HepG2 (cell line): Measurements from ENCODE around the gene IFT172. TPM values are rescaled to one million over a fixed set of nuclear protein-coding genes. Genes with fewer than 3 reads are reported as not detected.

Source experiments
- CHCHD3 ChIP-seq: sonication (generic); formaldehyde crosslinking; IDR thresholded peaks from 2 replicates; pipeline ENCODE4 v1.8.0; 2022; ENCODE audit warnings: mild to moderate bottlenecking, missing genetic modification reagents, moderate library complexity
- EHMT2 ChIP-seq: fragments of 200-600 bp; sonication (generic); IDR thresholded peaks from 2 replicates; pipeline ENCODE4 v1.7.0; 2017; ENCODE audit warnings: antibody characterized with exemption, low read depth, low read length, borderline replicate concordance
- ELF1 ChIP-seq: sonication (generic); formaldehyde crosslinking; IDR thresholded peaks from 2 replicates; pipeline ENCODE4 v1.4.0; 2020; ENCODE audit warnings: missing genetic modification reagents
- GFI1 ChIP-seq: sonication (generic); formaldehyde crosslinking; IDR thresholded peaks from 2 replicates; pipeline ENCODE4 v1.5.0; 2020; ENCODE audit warnings: missing genetic modification reagents, mild to moderate bottlenecking, borderline replicate concordance
- HMG20A ChIP-seq: IDR thresholded peaks from 2 replicates; pipeline ENCODE4 v1.6.1; 2016; ENCODE audit warnings: borderline replicate concordance
- JUND ChIP-seq: sonication (generic); formaldehyde crosslinking; IDR thresholded peaks from 2 replicates; pipeline ENCODE4 v1.8.0; 2022; ENCODE audit warnings: mild to moderate bottlenecking, missing genetic modification reagents
- MYNN ChIP-seq: sonication (generic); formaldehyde crosslinking; IDR thresholded peaks from 2 replicates; pipeline ENCODE4 v1.4.0; 2020; ENCODE audit warnings: mild to moderate bottlenecking, low read depth, missing genetic modification reagents
- NFIB ChIP-seq: sonication (generic); formaldehyde crosslinking; IDR thresholded peaks from 2 replicates; pipeline ENCODE4 v1.9.0; 2021; ENCODE audit warnings: missing genetic modification reagents, mild to moderate bottlenecking, borderline replicate concordance
- SNAI1 ChIP-seq: sonication (generic); formaldehyde crosslinking; IDR thresholded peaks from 2 replicates; pipeline ENCODE4 v1.5.0; 2020; ENCODE audit warnings: mild to moderate bottlenecking, missing genetic modification reagents, borderline replicate concordance
- TBL1XR1 ChIP-seq: fragments of 150-350 bp; IDR thresholded peaks from 2 replicates; pipeline ENCODE4 v1.6.1; 2014; ENCODE audit warnings: borderline replicate concordance, low read length; ENCODE audit not compliant: partially characterized antibody
- ZNF34 ChIP-seq: sonication (generic); formaldehyde crosslinking; IDR thresholded peaks from 2 replicates; pipeline ENCODE4 v1.4.0; 2020; ENCODE audit warnings: mild to moderate bottlenecking, missing genetic modification reagents, borderline replicate concordance
- ZNF775 ChIP-seq: sonication (generic); formaldehyde crosslinking; IDR thresholded peaks from 2 replicates; pipeline ENCODE4 v1.4.0; 2020; ENCODE audit warnings: missing genetic modification reagents, mild to moderate bottlenecking, moderate library complexity, borderline replicate concordance
- polyA plus RNA-seq, 8 experiments: library from polyadenylated mRNA; depleted of rRNA in 3 of 8; stranded (reverse) in 7 of 8; unstranded in 1 of 8; fragments of >200 nt; fragmentation: Illumina TruSeq in 4 of 8; extraction: Trizol in 4 of 8; gene quantifications; 2 replicates each; pipeline versions ENCODE4 v1.2.1 to v1.2.3, GENCODE V29; 2011 to 2016; ENCODE audit warnings: low read depth in 4 of 8, missing spikeins in 1 of 8, mixed read lengths in 1 of 8; ENCODE audit not compliant: insufficient read depth in 1 of 8
- total RNA-seq, 5 experiments: library from RNA; depleted of rRNA; stranded (reverse); fragments of >200 nt; fragmentation: Illumina TruSeq; extraction: Trizol; gene quantifications; 2 replicates each; pipeline ENCODE4 v1.2.3, GENCODE V29; 2016; ENCODE audit warnings: low read depth in 1 of 5
- TF ChIP-seq, protein P1 (sequence below): conservative IDR thresholded peaks from 2 replicates; pipeline ENCODE4 v1.6.1; 2018; ENCODE audit warnings: missing genetic modification reagents
- TF ChIP-seq, protein P2 (sequence below): IDR thresholded peaks from 2 replicates; pipeline ENCODE4 v1.6.1; 2016; ENCODE audit warnings: missing compliant biosample characterization, missing genetic modification reagents, borderline replicate concordance
- TF ChIP-seq, protein P3 (sequence below): sonication (generic); formaldehyde crosslinking; IDR thresholded peaks from 2 replicates; pipeline ENCODE4 v1.4.0; 2020; ENCODE audit warnings: missing genetic modification reagents
- TF ChIP-seq, protein P4 (sequence below): sonication (generic); formaldehyde crosslinking; IDR thresholded peaks from 2 replicates; pipeline ENCODE4 v1.4.0; 2020; ENCODE audit warnings: missing genetic modification reagents, borderline replicate concordance
- TF ChIP-seq, protein P5 (sequence below): sonication (generic); formaldehyde crosslinking; IDR thresholded peaks from 2 replicates; pipeline ENCODE4 v1.5.0; 2020; ENCODE audit warnings: missing genetic modification reagents

Gene IFT172
- total and polyA plus RNA-seq, 2 of the 13 experiments (the other 11 are each of a cell fraction or from before 2014, with no cell fraction given), result 21.6 to 35.7 TPM

DNA sequence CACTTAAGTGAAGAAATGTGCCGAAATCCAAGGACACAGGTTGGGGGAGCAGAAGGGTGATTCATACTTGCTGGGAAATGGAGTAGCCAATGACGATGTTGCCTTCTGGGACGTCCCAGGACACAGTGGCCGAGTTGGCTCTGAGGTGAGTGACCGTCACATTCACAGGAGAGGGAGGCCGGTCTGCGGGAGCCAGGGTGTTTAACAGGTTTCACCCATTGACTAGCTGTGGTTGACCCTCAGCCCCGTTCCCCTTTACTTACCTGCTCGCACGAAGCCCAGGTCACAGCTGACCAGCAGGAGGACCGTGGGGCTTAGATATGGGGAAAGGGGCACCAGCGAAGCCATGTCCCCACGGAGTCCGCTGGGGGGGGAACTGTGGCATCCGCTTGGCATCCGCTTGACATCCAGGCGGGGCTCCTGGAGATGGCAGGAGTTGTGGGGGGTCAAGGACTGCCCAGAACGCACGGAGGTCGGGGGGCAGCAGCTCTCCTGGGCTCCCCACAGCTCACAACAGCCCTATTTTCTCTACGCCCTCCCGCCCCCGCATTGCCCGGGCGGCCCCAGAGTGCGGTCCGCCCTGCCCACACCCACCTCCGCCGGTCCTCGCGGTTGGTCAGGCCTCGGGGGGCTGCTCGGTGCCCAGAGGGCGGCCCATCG is 4.9 kb upstream of the IFT172 start (continued):
- TF ChIP-seq, protein P1, sequence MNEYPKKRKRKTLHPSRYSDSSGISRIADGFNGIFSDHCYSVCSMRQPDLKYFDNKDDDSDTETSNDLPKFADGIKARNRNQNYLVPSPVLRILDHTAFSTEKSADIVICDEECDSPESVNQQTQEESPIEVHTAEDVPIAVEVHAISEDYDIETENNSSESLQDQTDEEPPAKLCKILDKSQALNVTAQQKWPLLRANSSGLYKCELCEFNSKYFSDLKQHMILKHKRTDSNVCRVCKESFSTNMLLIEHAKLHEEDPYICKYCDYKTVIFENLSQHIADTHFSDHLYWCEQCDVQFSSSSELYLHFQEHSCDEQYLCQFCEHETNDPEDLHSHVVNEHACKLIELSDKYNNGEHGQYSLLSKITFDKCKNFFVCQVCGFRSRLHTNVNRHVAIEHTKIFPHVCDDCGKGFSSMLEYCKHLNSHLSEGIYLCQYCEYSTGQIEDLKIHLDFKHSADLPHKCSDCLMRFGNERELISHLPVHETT, result 0 out of 2 replicates have a peak, but pooled peaks have one; percentile 11
- TF ChIP-seq ZNF775, result no peak
- no peak for TF ChIP-seq MYNN
- no peak; the same call in 1 of the 2 replicates for TF ChIP-seq GFI1 (CRISPR knock-in tag)
- TF ChIP-seq, protein P2, sequence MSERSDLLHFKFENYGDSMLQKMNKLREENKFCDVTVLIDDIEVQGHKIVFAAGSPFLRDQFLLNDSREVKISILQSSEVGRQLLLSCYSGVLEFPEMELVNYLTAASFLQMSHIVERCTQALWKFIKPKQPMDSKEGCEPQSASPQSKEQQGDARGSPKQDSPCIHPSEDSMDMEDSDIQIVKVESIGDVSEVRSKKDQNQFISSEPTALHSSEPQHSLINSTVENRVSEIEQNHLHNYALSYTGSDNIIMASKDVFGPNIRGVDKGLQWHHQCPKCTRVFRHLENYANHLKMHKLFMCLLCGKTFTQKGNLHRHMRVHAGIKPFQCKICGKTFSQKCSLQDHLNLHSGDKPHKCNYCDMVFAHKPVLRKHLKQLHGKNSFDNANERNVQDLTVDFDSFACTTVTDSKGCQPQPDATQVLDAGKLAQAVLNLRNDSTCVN (CRISPR knock-in tag), result peak; percentile 23; the same call in 1 of the 2 replicates
- TF ChIP-seq JUND (CRISPR knock-in tag), result no peak
- TF ChIP-seq, protein P3, sequence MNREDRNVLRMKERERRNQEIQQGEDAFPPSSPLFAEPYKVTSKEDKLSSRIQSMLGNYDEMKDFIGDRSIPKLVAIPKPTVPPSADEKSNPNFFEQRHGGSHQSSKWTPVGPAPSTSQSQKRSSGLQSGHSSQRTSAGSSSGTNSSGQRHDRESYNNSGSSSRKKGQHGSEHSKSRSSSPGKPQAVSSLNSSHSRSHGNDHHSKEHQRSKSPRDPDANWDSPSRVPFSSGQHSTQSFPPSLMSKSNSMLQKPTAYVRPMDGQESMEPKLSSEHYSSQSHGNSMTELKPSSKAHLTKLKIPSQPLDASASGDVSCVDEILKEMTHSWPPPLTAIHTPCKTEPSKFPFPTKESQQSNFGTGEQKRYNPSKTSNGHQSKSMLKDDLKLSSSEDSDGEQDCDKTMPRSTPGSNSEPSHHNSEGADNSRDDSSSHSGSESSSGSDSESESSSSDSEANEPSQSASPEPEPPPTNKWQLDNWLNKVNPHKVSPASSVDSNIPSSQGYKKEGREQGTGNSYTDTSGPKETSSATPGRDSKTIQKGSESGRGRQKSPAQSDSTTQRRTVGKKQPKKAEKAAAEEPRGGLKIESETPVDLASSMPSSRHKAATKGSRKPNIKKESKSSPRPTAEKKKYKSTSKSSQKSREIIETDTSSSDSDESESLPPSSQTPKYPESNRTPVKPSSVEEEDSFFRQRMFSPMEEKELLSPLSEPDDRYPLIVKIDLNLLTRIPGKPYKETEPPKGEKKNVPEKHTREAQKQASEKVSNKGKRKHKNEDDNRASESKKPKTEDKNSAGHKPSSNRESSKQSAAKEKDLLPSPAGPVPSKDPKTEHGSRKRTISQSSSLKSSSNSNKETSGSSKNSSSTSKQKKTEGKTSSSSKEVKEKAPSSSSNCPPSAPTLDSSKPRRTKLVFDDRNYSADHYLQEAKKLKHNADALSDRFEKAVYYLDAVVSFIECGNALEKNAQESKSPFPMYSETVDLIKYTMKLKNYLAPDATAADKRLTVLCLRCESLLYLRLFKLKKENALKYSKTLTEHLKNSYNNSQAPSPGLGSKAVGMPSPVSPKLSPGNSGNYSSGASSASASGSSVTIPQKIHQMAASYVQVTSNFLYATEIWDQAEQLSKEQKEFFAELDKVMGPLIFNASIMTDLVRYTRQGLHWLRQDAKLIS (CRISPR knock-in tag), result no peak
- TF ChIP-seq TBL1XR1, result no peak
- 0 out of 2 replicates have a peak, but pooled peaks have one; percentile 49 for TF ChIP-seq ZNF34 (CRISPR knock-in tag)
- TF ChIP-seq SNAI1 (CRISPR knock-in tag), result no peak
- TF ChIP-seq HMG20A (CRISPR knock-in tag), result no peak
- TF ChIP-seq, protein P4, sequence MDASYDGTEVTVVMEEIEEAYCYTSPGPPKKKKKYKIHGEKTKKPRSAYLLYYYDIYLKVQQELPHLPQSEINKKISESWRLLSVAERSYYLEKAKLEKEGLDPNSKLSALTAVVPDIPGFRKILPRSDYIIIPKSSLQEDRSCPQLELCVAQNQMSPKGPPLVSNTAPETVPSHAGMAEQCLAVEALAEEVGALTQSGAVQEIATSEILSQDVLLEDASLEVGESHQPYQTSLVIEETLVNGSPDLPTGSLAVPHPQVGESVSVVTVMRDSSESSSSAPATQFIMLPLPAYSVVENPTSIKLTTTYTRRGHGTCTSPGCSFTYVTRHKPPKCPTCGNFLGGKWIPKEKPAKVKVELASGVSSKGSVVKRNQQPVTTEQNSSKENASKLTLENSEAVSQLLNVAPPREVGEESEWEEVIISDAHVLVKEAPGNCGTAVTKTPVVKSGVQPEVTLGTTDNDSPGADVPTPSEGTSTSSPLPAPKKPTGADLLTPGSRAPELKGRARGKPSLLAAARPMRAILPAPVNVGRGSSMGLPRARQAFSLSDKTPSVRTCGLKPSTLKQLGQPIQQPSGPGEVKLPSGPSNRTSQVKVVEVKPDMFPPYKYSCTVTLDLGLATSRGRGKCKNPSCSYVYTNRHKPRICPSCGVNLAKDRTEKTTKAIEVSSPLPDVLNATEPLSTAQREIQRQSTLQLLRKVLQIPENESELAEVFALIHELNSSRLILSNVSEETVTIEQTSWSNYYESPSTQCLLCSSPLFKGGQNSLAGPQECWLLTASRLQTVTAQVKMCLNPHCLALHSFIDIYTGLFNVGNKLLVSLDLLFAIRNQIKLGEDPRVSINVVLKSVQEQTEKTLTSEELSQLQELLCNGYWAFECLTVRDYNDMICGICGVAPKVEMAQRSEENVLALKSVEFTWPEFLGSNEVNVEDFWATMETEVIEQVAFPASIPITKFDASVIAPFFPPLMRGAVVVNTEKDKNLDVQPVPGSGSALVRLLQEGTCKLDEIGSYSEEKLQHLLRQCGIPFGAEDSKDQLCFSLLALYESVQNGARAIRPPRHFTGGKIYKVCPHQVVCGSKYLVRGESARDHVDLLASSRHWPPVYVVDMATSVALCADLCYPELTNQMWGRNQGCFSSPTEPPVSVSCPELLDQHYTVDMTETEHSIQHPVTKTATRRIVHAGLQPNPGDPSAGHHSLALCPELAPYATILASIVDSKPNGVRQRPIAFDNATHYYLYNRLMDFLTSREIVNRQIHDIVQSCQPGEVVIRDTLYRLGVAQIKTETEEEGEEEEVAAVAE, result peak; percentile 93
- TF ChIP-seq ELF1, result no peak
- no peak for TF ChIP-seq CHCHD3 (CRISPR knock-in tag)
- TF ChIP-seq NFIB (CRISPR knock-in tag), result no peak
- TF ChIP-seq EHMT2, result no peak
- TF ChIP-seq, protein P5, sequence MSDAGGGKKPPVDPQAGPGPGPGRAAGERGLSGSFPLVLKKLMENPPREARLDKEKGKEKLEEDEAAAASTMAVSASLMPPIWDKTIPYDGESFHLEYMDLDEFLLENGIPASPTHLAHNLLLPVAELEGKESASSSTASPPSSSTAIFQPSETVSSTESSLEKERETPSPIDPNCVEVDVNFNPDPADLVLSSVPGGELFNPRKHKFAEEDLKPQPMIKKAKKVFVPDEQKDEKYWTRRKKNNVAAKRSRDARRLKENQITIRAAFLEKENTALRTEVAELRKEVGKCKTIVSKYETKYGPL (CRISPR knock-in tag), result no peak
